Upper lobe of left lung (tissue), 4 donors: ENCODE results near the gene KDM5A.
A peak's percentile ranks its signal among the peaks of the same experiment; 100 is the strongest.

ENCODE experiments used
- CTCF ChIP-seq, 6 experiments: fragments of 450-650 bp in 4 of 6; fragments of 200-600 bp in 2 of 6; sonication (generic) in 2 of 6; IDR thresholded peaks; one replicate each; pipeline ENCODE4 v1.5.1; 2016 to 2019; ENCODE audit warnings: antibody characterized with exemption in 6 of 6
- EP300 ChIP-seq, 4 donors: sonication (generic); formaldehyde crosslinking; IDR thresholded peaks; one replicate each; pipeline ENCODE4 v1.5.1; 2017; ENCODE audit warnings: antibody characterized with exemption in 4 of 4, control low read depth in 2 of 4
- POLR2A ChIP-seq, 4 donors: fragments of 450-650 bp; IDR thresholded peaks; one replicate each; pipeline ENCODE4 v1.5.1; 2016 to 2017; ENCODE audit warnings: antibody characterized with exemption in 4 of 4, mild to moderate bottlenecking in 2 of 4
- POLR2AphosphoS5 ChIP-seq, 2 donors: sonication (generic); formaldehyde crosslinking; IDR thresholded peaks; one replicate each; pipeline ENCODE4 v1.5.1; 2017; ENCODE audit warnings: antibody characterized with exemption in 2 of 2

- TF ChIP-seq EP300 (IDR thresholded peaks at IDR 0.05) (no peak), CTCF (IDR thresholded peaks at IDR 0.05) (peak in 1 of 6 experiments; percentile 7), POLR2A (IDR thresholded peaks at IDR 0.05) (no peak), POLR2AphosphoS5 (IDR thresholded peaks at IDR 0.05) (no peak)
Observed at GRCh38 chr12:402029-402389, 12.9 kb upstream of the KDM5A start.
